Gastroesophageal sphincter (tissue), 3 donors: Measurements from ENCODE around the gene TCF12.

Source experiments
- CTCF ChIP-seq, 4 experiments: fragments of 200-600 bp in 2 of 4; fragments of 450-650 bp in 2 of 4; sonication (generic) in 1 of 4; IDR thresholded peaks; one replicate each; pipeline ENCODE4 v1.5.1; 2017 to 2019; ENCODE audit warnings: antibody characterized with exemption in 4 of 4, mild to moderate bottlenecking in 2 of 4, moderate library complexity in 2 of 4
- POLR2A ChIP-seq, 2 donors: fragments of 450-650 bp; IDR thresholded peaks; one replicate each; pipeline ENCODE4 v1.6.1; 2017; ENCODE audit warnings: antibody characterized with exemption in 2 of 2, mild to moderate bottlenecking in 2 of 2, moderate library complexity in 1 of 2
- POLR2AphosphoS5 ChIP-seq: sonication (generic); formaldehyde crosslinking; IDR thresholded peaks from one replicate; pipeline ENCODE4 v1.6.1; 2017; ENCODE audit warnings: antibody characterized with exemption

DNA sequence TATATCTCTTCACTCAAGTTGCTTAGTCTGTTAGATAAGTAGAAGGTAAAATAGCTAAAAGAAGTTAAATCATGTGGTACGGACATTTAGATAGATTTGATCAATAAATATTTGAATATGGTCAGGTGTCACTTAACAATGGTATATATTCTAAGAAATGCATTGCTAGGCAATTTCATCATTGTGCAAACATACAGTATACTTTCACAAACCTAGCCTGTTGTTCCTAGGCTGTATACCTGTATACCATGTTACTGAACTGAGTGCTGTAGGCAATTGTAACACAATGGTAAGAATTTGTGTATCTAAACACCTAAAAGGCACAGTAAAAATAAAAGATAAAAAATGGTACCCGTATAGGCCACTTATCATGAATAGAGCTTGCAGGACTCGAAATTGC is 345.1 kb downstream of the TCF12 start:
- no peak for TF ChIP-seq CTCF (IDR thresholded peaks at IDR 0.05)
- no peak for TF ChIP-seq POLR2A (IDR thresholded peaks at IDR 0.05)
- no peak for TF ChIP-seq POLR2AphosphoS5
